Subcutaneous adipose tissue (tissue), 4 donors: ENCODE data around the gene ADAMTSL5. TPM values are rescaled to one million over a fixed set of nuclear protein-coding genes. Genes with fewer than 3 reads are reported as not detected.

Experiments used
- total RNA-seq, 4 donors: library from RNA; depleted of rRNA; stranded (reverse); fragments of >200 nt; gene quantifications; one replicate each; pipeline ENCODE4 v1.1.0, GENCODE V29; 2016
- TF ChIP-seq, protein P1 (sequence below): fragments of 450-650 bp; IDR thresholded peaks from one replicate; pipeline ENCODE4 v1.5.1; 2016; ENCODE audit warnings: low read depth, mild to moderate bottlenecking, control low read depth, antibody characterized with exemption, moderate library complexity

ADAMTSL5 gene
- total RNA-seq, 4 donors from 2014 or later: 0.51 to 1.3 TPM; not detected in 2

DNA sequence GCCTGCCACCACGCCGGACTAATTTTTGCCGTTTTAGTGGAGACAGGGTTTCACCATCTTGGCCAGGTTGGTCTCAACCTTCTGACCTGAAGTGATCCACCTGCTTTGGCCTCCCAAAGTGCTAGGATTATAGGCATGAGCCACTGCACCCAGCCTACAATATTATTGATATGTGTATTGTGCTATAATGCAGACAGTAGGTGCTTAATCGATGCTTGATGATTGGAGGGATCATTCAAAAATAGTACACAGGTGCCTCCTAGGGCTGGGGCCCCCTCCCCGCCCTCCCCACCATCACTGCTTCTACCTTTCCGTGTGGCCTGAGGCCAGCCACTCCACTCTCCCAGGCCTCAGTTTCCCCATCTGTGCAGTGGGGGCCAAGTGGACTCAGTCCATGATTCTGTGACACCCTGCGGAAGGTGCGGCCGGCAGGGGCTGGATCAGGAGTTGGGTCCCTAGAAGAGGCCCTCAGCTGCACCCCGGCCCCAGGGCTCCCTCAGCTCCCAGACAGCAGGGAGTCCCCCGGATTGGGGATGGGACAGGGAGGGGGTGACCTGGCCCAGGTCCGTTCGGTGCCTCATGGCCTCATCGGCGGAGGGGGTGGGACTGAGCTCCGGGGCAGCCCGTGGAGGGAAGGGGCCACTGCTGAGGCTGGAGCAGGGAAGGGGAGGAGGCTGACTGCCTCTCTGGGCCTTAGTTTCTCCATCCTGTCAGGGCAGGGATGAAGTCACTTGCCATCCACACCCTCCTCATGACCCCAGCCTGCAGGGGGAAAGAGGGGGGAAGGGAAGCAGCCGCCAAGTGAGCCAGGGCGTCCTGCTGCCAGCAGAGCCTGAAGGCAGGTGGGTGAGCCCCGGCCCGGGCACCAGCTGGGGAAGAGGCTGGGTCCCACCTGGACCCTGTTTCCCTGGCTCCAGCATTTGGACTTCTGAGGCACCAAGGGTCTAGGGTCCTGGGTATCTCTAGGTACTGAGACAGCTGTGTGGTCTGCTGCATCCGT, 1.2 kb downstream of the ADAMTSL5 start:
- TF ChIP-seq, protein P1, sequence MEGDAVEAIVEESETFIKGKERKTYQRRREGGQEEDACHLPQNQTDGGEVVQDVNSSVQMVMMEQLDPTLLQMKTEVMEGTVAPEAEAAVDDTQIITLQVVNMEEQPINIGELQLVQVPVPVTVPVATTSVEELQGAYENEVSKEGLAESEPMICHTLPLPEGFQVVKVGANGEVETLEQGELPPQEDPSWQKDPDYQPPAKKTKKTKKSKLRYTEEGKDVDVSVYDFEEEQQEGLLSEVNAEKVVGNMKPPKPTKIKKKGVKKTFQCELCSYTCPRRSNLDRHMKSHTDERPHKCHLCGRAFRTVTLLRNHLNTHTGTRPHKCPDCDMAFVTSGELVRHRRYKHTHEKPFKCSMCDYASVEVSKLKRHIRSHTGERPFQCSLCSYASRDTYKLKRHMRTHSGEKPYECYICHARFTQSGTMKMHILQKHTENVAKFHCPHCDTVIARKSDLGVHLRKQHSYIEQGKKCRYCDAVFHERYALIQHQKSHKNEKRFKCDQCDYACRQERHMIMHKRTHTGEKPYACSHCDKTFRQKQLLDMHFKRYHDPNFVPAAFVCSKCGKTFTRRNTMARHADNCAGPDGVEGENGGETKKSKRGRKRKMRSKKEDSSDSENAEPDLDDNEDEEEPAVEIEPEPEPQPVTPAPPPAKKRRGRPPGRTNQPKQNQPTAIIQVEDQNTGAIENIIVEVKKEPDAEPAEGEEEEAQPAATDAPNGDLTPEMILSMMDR: no peak

DNA sequence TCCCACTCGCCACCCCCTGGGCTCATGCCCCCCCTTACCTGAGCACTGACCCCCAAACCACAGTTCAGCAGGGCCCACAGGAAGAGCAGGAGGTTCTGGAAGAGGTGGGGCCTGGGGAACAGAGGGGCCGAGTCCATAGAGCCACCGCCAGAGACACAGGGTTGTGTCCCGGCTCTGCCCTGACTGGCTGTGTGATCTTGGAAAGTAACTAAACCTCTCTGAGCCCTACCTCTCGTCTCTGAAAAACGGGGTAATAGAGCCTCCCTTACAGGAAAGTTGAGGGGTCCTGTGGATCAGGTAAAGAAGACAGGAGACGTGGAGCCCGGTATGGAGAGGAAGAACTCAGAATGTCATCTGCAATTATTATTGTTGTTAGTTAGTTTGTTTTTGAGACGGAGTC, 2.0 kb downstream of the ADAMTSL5 start:
- TF ChIP-seq, protein P1: no peak

- TF ChIP-seq, protein P1: no peak
Measured at GRCh38 chr19:1510442-1510806, 2.4 kb downstream of the ADAMTSL5 start.

GRCh38 chr19:1509602-1510441, 3.0 kb downstream of the ADAMTSL5 start:
- TF ChIP-seq, protein P1: no peak

DNA sequence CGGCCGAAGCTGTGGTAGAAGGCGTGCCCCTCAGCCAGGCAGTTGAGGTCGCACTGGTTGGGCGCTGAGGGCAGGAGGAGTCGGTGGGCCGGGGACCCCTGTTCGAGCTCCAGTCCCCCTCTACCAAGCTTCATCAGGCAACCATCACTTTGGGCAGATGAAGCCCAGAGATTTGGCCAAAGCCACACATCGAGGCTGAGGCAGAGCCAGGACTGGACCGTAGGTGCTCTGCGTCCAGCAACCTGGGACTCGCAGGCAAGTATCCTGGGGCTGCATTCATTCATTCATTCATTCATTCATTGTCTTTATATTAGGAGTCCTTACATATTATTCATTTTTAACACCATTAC, 4.3 kb downstream of the ADAMTSL5 start:
- TF ChIP-seq, protein P1: no peak

DNA sequence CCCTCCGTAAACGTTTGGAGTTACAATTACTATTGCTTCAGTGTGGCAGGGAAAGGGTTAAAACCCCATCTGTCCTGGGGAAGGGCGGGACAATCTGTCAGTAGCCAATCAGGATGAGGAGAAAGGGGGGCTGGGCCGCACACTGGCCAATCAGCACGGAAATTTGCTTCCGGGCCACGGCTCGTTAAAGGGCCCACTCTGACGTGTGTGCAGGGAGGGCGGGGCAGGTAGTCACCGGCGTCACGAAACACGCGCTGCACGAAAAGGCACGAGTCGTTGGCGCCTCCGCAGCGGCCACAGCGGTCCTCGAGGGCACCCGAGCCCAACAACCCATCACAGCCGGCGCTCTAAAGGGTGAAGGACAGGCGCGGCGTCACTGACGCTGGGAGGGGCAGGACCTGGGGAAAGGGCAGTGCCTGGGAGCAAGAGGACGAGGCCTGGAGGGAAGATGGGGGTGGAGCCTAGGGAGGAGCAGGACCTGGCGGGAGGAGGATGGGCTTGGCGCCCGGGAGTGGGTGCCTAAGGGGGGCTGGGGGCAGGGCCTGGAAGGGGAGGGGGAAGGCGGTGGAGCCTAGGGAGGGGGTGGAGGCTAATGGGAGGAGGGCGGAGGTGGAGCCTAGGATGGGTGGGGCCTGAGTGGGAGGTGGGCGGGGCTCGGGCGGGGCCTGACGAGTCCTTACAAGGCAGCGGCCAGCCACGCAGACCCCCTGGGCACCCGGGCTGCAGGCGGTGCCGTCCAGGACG, 4.9 kb downstream of the ADAMTSL5 start:
- TF ChIP-seq, protein P1: no peak
